Left ventricle myocardium inferior (tissue), 1 donor: ENCODE measurements around the gene NAV2. TPM values are rescaled to one million over a fixed set of nuclear protein-coding genes. Genes with fewer than 3 reads are reported as not detected.

Source experiments
- DNase-seq: peaks from one replicate; pipeline ENCODE4 v3.0.0-alpha.2; 2020
- H3K27ac ChIP-seq: fragments of 200-600 bp; replicated peaks from 2 replicates; pipeline ENCODE4 v1.8.0; 2021
- H3K27me3 ChIP-seq: fragments of 200-600 bp; 2 replicates; pipeline ENCODE4 v1.8.0; 2021; ENCODE audit warnings: low read depth
- H3K36me3 ChIP-seq: fragments of 200-600 bp; 2 replicates; pipeline ENCODE4 v1.8.0; 2021
- H3K4me1 ChIP-seq: fragments of 200-600 bp; 2 replicates; pipeline ENCODE4 v1.8.0; 2021
- H3K4me3 ChIP-seq: fragments of 200-600 bp; 2 replicates; pipeline ENCODE4 v1.8.0; 2021; ENCODE audit warnings: mild to moderate bottlenecking, moderate library complexity
- H3K9me3 ChIP-seq: fragments of 200-600 bp; replicated peaks from 2 replicates; pipeline ENCODE4 v1.8.0; 2021
- CTCF ChIP-seq: fragments of 200-600 bp; IDR thresholded peaks from 2 replicates; pipeline ENCODE4 v1.8.0; 2021; ENCODE audit warnings: antibody characterized with exemption, mild to moderate bottlenecking, borderline replicate concordance
- intact Hi-C: fragments of 100-400 bp; cut with micrococcal nuclease; formaldehyde crosslinking; loops from one replicate; pipeline ENCODE4 v1.11.0; 2022
- total RNA-seq: library from RNA; stranded (reverse); fragmentation: NEBNext Ultra II Directional; extraction: Animal tissue kit (Norgen Biotek cat#: 25700); gene quantifications from one replicate; pipeline ENCODE4 v1.2.1, GENCODE V29; 2021
- donor health status: DM: no; HTN: yes; CAD: no; lungs with severe emphysema.

The NAV2 gene
- total RNA-seq, 1 donor from 2014 or later = 14.3 TPM

GRCh38 chr11:19756675-19757475 is 44.2 kb downstream of the NAV2 start:
- TF ChIP-seq CTCF = no peak
- Histone ChIP-seq H3K36me3 (no peaks in the 10 kb centered on the region), H3K4me3 (peak overlapping the region; percentile 14), H3K27me3 (no peaks in the 10 kb centered on the region), H3K27ac (peak overlapping the region; percentile 83), H3K4me1 (peaks cover 32% of the 10 kb centered on the region), H3K9me3 (no peaks in the 10 kb centered on the region)
- peak; percentile 48 for DNase-seq
- intact Hi-C loops = loop anchor here (10.0 kb wide), 1 partner anchor 48 kb away; no protein-coding TSS in a partner anchor

- intact Hi-C loops = loop anchor here (10.0 kb wide), 1 partner anchor 45 kb away; no protein-coding TSS in a partner anchor
- H3K27me3 ChIP-seq = no peaks in the 10 kb centered on the region
- H3K4me3 ChIP-seq = no peak overlapping the region
- H3K9me3 ChIP-seq = no peaks in the 10 kb centered on the region
- TF ChIP-seq CTCF = no peak
- no peaks in the 10 kb centered on the region for H3K36me3 ChIP-seq
- H3K27ac ChIP-seq = no peak overlapping the region
- H3K4me1 ChIP-seq = peaks cover 32% of the 10 kb centered on the region
- no peak for DNase-seq
Observed at GRCh38 chr11:19759389-19759788, 46.8 kb downstream of the NAV2 start.

GRCh38 chr11:19762266-19762665 is 49.6 kb downstream of the NAV2 start:
- no peak for DNase-seq
- intact Hi-C loops = no loop called here

GRCh38 chr11:19763330-19763729 is 50.7 kb downstream of the NAV2 start:
- no peak overlapping the region for H3K4me3 ChIP-seq
- intact Hi-C loops = no loop called here
- no peaks in the 10 kb centered on the region for H3K9me3 ChIP-seq
- peaks cover 36% of the 10 kb centered on the region for H3K4me1 ChIP-seq
- no peak for TF ChIP-seq CTCF
- H3K27me3 ChIP-seq = no peaks in the 10 kb centered on the region
- DNase-seq = no peak
- no peaks in the 10 kb centered on the region for H3K36me3 ChIP-seq
- no peak overlapping the region for H3K27ac ChIP-seq

More at GRCh38 chr11:19762266-19762665, 49.6 kb downstream of the NAV2 start:
- TF ChIP-seq CTCF = no peak
- H3K4me3 ChIP-seq = no peak overlapping the region
- H3K36me3 ChIP-seq = no peaks in the 10 kb centered on the region
- no peaks in the 10 kb centered on the region for H3K27me3 ChIP-seq
- no peak overlapping the region for H3K27ac ChIP-seq
- H3K9me3 ChIP-seq = no peaks in the 10 kb centered on the region
- H3K4me1 ChIP-seq = peaks cover 36% of the 10 kb centered on the region

GRCh38 chr11:19766206-19766605 is 53.6 kb downstream of the NAV2 start:
- H3K9me3 ChIP-seq = no peaks in the 10 kb centered on the region
- H3K36me3 ChIP-seq = no peaks in the 10 kb centered on the region
- no peak overlapping the region for H3K4me3 ChIP-seq
- no peak for DNase-seq
- no peak for TF ChIP-seq CTCF
- intact Hi-C loops = no loop called here
- H3K27me3 ChIP-seq = no peaks in the 10 kb centered on the region
- peaks cover 52% of the 10 kb centered on the region for H3K4me1 ChIP-seq
- H3K27ac ChIP-seq = no peak overlapping the region
